ENCODE measurements around the gene PEX14. TPM values are rescaled to one million over a fixed set of nuclear protein-coding genes. Genes with fewer than 3 reads are reported as not detected.

PEX14 gene
- total RNA-seq, 1 donor from 2014 or later, result 27.4 TPM

- no peak overlapping the region for H3K4me3 ChIP-seq (ENCODE audit: low read depth, low read length)
- no peak for DNase-seq (ENCODE audit: low read depth)
- no peak for TF ChIP-seq CTCF (IDR thresholded peaks at IDR 0.05; ENCODE audit: insufficient read depth, low read length, poor library complexity, severe bottlenecking)
- no peaks in the 10 kb centered on the region for H3K27me3 ChIP-seq (ENCODE audit: control insufficient read depth, insufficient read depth, low read length)
- no peaks in the 10 kb centered on the region for H3K36me3 ChIP-seq (ENCODE audit: control insufficient read depth, insufficient read depth, low read length)
Measured at GRCh38 chr1:10509809-10510509, 35.2 kb downstream of the PEX14 start.

GRCh38 chr1:10510520-10511493 lies 36.1 kb downstream of the PEX14 start:
- Histone ChIP-seq H3K36me3 (ENCODE audit: control insufficient read depth, insufficient read depth, low read length) (no peaks in the 10 kb centered on the region), H3K27me3 (ENCODE audit: control insufficient read depth, insufficient read depth, low read length) (no peaks in the 10 kb centered on the region), H3K4me3 (ENCODE audit: low read depth, low read length) (no peak overlapping the region)
- DNase-seq (ENCODE audit: low read depth), result peak; percentile 70
- no peak for TF ChIP-seq CTCF (IDR thresholded peaks at IDR 0.05; ENCODE audit: insufficient read depth, low read length, poor library complexity, severe bottlenecking)

- H3K4me3 ChIP-seq (ENCODE audit: low read depth, low read length), result no peak overlapping the region
- TF ChIP-seq CTCF (IDR thresholded peaks at IDR 0.05; ENCODE audit: insufficient read depth, low read length, poor library complexity, severe bottlenecking), result no peak
- H3K27me3 ChIP-seq (ENCODE audit: control insufficient read depth, insufficient read depth, low read length), result no peaks in the 10 kb centered on the region
- no peak for DNase-seq (ENCODE audit: low read depth)
- no peaks in the 10 kb centered on the region for H3K36me3 ChIP-seq (ENCODE audit: control insufficient read depth, insufficient read depth, low read length)
Measured at GRCh38 chr1:10511494-10511885, 36.7 kb downstream of the PEX14 start.

GRCh38 chr1:10513199-10513598 lies 38.4 kb downstream of the PEX14 start:
- Histone ChIP-seq H3K4me3 (ENCODE audit: low read depth, low read length) (no peak overlapping the region), H3K36me3 (ENCODE audit: control insufficient read depth, insufficient read depth, low read length) (no peaks in the 10 kb centered on the region), H3K27me3 (ENCODE audit: control insufficient read depth, insufficient read depth, low read length) (no peaks in the 10 kb centered on the region)
- no peak for TF ChIP-seq CTCF (IDR thresholded peaks at IDR 0.05; ENCODE audit: insufficient read depth, low read length, poor library complexity, severe bottlenecking)
- no peak for DNase-seq (ENCODE audit: low read depth)

- TF ChIP-seq CTCF (IDR thresholded peaks at IDR 0.05; ENCODE audit: insufficient read depth, low read length, poor library complexity, severe bottlenecking), result peak; percentile 64
- Histone ChIP-seq H3K36me3 (ENCODE audit: control insufficient read depth, insufficient read depth, low read length) (no peaks in the 10 kb centered on the region), H3K27me3 (ENCODE audit: control insufficient read depth, insufficient read depth, low read length) (no peaks in the 10 kb centered on the region), H3K4me3 (ENCODE audit: low read depth, low read length) (no peak overlapping the region)
- DNase-seq (ENCODE audit: low read depth), result no peak
Measured at GRCh38 chr1:10514490-10515235, 39.9 kb downstream of the PEX14 start.
